ENCODE results near the gene FAM168A.
"Not testable (repeated sequence)": the region's sequence is repeated elsewhere in the genome, so short reads cannot be mapped to it uniquely, and the experiment has no call there.

The FAM168A gene

GRCh38 chr11:73519266-73519665 lies 78.6 kb downstream of the FAM168A start:
- DNase-seq (ENCODE audit: low spot score), result no peak

- DNase-seq (ENCODE audit: low spot score), result no peak
Measured at GRCh38 chr11:73518195-73518594, 79.7 kb downstream of the FAM168A start.

- no peak for DNase-seq (ENCODE audit: low spot score)
Measured at GRCh38 chr11:73516080-73516479, 81.8 kb downstream of the FAM168A start.

- no peak for DNase-seq (ENCODE audit: low spot score)
Measured at GRCh38 chr11:73513707-73514106, 84.2 kb downstream of the FAM168A start.

GRCh38 chr11:73510877-73511276 lies 87.0 kb downstream of the FAM168A start:
- no peak for DNase-seq (ENCODE audit: low spot score)

GRCh38 chr11:73510106-73510505 lies 87.8 kb downstream of the FAM168A start:
- DNase-seq (ENCODE audit: low spot score), result no peak

- DNase-seq (ENCODE audit: low spot score), result no peak
Measured at GRCh38 chr11:73509188-73509587, 88.7 kb downstream of the FAM168A start.

GRCh38 chr11:73508243-73509176 lies 89.4 kb downstream of the FAM168A start:
- DNase-seq (ENCODE audit: low spot score), result no peak

GRCh38 chr11:73507086-73507485 lies 90.8 kb downstream of the FAM168A start:
- DNase-seq (ENCODE audit: low spot score), result no peak

- DNase-seq (ENCODE audit: low spot score), result no peak
Measured at GRCh38 chr11:73506038-73506437, 91.9 kb downstream of the FAM168A start.

- no peak for DNase-seq (ENCODE audit: low spot score)
Measured at GRCh38 chr11:73498343-73498742, 99.6 kb downstream of the FAM168A start.

GRCh38 chr11:73496134-73496533 lies 101.8 kb downstream of the FAM168A start:
- DNase-seq (ENCODE audit: low spot score), result no peak

GRCh38 chr11:73495731-73496130 lies 102.2 kb downstream of the FAM168A start:
- no peak for DNase-seq (ENCODE audit: low spot score)

GRCh38 chr11:73493956-73494598 lies 103.8 kb downstream of the FAM168A start:
- DNase-seq (ENCODE audit: low spot score), result no peak

- DNase-seq (ENCODE audit: low spot score), result no peak
Measured at GRCh38 chr11:73481626-73482025, 116.3 kb downstream of the FAM168A start.

GRCh38 chr11:73480677-73481076 lies 117.2 kb downstream of the FAM168A start:
- no peak for DNase-seq (ENCODE audit: low spot score)

- peak; percentile 32 for DNase-seq (ENCODE audit: low spot score)
Measured at GRCh38 chr11:73478737-73479347, 119.1 kb downstream of the FAM168A start.

GRCh38 chr11:73477518-73477917 lies 120.4 kb downstream of the FAM168A start:
- DNase-seq (ENCODE audit: low spot score), result no peak

GRCh38 chr11:73475549-73476095 lies 122.3 kb downstream of the FAM168A start:
- DNase-seq (ENCODE audit: low spot score), result no peak

- no peak for DNase-seq (ENCODE audit: low spot score)
Measured at GRCh38 chr11:73473252-73473651, 124.7 kb downstream of the FAM168A start.

- DNase-seq (ENCODE audit: low spot score), result not testable (repeated sequence)
Measured at GRCh38 chr11:73470036-73470612, 127.8 kb downstream of the FAM168A start.

GRCh38 chr11:73469401-73469800 lies 128.5 kb downstream of the FAM168A start:
- DNase-seq (ENCODE audit: low spot score), result no peak

Measured in NAMALWA (cell line).